Measurements from ENCODE around the gene GBX2.

Gene GBX2

GRCh38 chr2:236180076-236180816 lies 12.1 kb upstream of the GBX2 start:
- DNase-seq: no peak

GRCh38 chr2:236179236-236180075 lies 11.3 kb upstream of the GBX2 start:
- no peak for DNase-seq

GRCh38 chr2:236178890-236179235 lies 10.7 kb upstream of the GBX2 start:
- DNase-seq: no peak

- no peak for DNase-seq
These were observed 10.0 kb upstream of the GBX2 start for GRCh38 chr2:236177967-236178889.

- no peak for DNase-seq
These were observed 9.4 kb upstream of the GBX2 start for GRCh38 chr2:236177604-236177966.

GRCh38 chr2:236176951-236177350 lies 8.8 kb upstream of the GBX2 start:
- no peak for DNase-seq

GRCh38 chr2:236176417-236176816 lies 8.2 kb upstream of the GBX2 start:
- no peak for DNase-seq

GRCh38 chr2:236175548-236176150 lies 7.5 kb upstream of the GBX2 start:
- DNase-seq: no peak

GRCh38 chr2:236173729-236174607 lies 5.8 kb upstream of the GBX2 start:
- no peak for DNase-seq

GRCh38 chr2:236173036-236173728 lies 5.0 kb upstream of the GBX2 start:
- DNase-seq: no peak

- no peak for DNase-seq
These were observed 4.3 kb upstream of the GBX2 start for GRCh38 chr2:236172255-236173035.

- no peak for DNase-seq
These were observed 3.6 kb upstream of the GBX2 start for GRCh38 chr2:236171680-236172254.

- no peak for DNase-seq
These were observed 3.0 kb upstream of the GBX2 start for GRCh38 chr2:236171181-236171679.

GRCh38 chr2:236170590-236171165 lies 2.5 kb upstream of the GBX2 start:
- DNase-seq: no peak

- DNase-seq: no peak
These were observed 1.8 kb upstream of the GBX2 start for GRCh38 chr2:236169741-236170589.

- no peak for DNase-seq
These were observed 1.1 kb upstream of the GBX2 start for GRCh38 chr2:236169151-236169721.

GRCh38 chr2:236167297-236168109 lies 683 bp downstream of the GBX2 start:
- no peak for DNase-seq

Measured in NCI-H187 treated with DMSO at 0.1 percent for 48 hours (cell line).